K562 (cell line): Measurements from ENCODE around the gene BRICD5. TPM values are rescaled to one million over a fixed set of nuclear protein-coding genes. Genes with fewer than 3 reads are reported as not detected.

ENCODE experiments used
- CBX2 ChIP-seq: fragments of 200-600 bp; sonication (generic); IDR thresholded peaks from one replicate; pipeline ENCODE4 v1.6.1; 2012; ENCODE audit warnings: mild to moderate bottlenecking, low read length, inconsistent platforms; ENCODE audit not compliant: insufficient read depth, poor library complexity, severe bottlenecking
- DACH1 ChIP-seq: fragments of 450-650 bp; IDR thresholded peaks from 2 replicates; pipeline ENCODE4 v1.6.1; 2018; ENCODE audit not compliant: partially characterized antibody
- FOXA1 ChIP-seq: fragments of 450-650 bp; IDR thresholded peaks from 2 replicates; pipeline ENCODE4 v1.6.1; 2016; ENCODE audit warnings: mild to moderate bottlenecking, borderline replicate concordance
- MAFF ChIP-seq: IDR thresholded peaks from 2 replicates; pipeline ENCODE4 v1.6.1; 2012; ENCODE audit warnings: low read length, improper control_type of control experiment
- MTF1 ChIP-seq: fragments of 250-450 bp; sonication (Bioruptor Pico); IDR thresholded peaks from 2 replicates; pipeline ENCODE4 v1.9.0; 2021; ENCODE audit warnings: moderate library complexity, mild to moderate bottlenecking, inconsistent platforms, borderline replicate concordance
- PTBP1 ChIP-seq: fragments of 200-400 bp; formaldehyde crosslinking; IDR thresholded peaks from 2 replicates; pipeline ENCODE4 v1.6.1; 2017; ENCODE audit warnings: low read depth, low read length
- RAD51 ChIP-seq: fragments of 450-650 bp; IDR thresholded peaks from 2 replicates; pipeline ENCODE4 v1.7.1; 2016; ENCODE audit warnings: low read depth, mild to moderate bottlenecking, borderline replicate concordance
- RBM39 ChIP-seq: fragments of 200-400 bp; formaldehyde crosslinking; optimal IDR thresholded peaks from 2 replicates; pipeline ENCODE3; 2018; ENCODE audit warnings: low read depth, low read length
- SMAD2 ChIP-seq: fragments of 150-350 bp; IDR thresholded peaks from 2 replicates; pipeline ENCODE4 v1.6.1; 2014; ENCODE audit warnings: low read depth, mild to moderate bottlenecking, low read length
- SRSF3 ChIP-seq: fragments of 200-400 bp; formaldehyde crosslinking; IDR thresholded peaks from 2 replicates; pipeline ENCODE4 v1.6.1; 2016; ENCODE audit warnings: mild to moderate bottlenecking, low read length, moderate library complexity; ENCODE audit not compliant: insufficient read depth
- TFAM ChIP-seq: fragments of 250-450 bp; sonication (Bioruptor Pico); conservative IDR thresholded peaks from 2 replicates; pipeline ENCODE4 v1.5.0; 2021; ENCODE audit warnings: mild to moderate bottlenecking, moderate library complexity
- YY1 ChIP-seq, 3 experiments: IDR thresholded peaks; 2 replicates each; pipeline ENCODE4 v1.6.1; 2011; ENCODE audit warnings: low read length in 2 of 3, mild to moderate bottlenecking in 2 of 3, moderate library complexity in 2 of 3, borderline replicate concordance in 1 of 3, control low read depth in 1 of 3, low read depth in 1 of 3; ENCODE audit not compliant: insufficient read depth in 3 of 3, insufficient replicate concordance in 2 of 3, control insufficient read depth in 1 of 3, insufficient read length in 1 of 3; ENCODE audit errors: extremely low read depth in 1 of 3
- ZBTB1 ChIP-seq: sonication (generic); formaldehyde crosslinking; IDR thresholded peaks from 2 replicates; pipeline ENCODE4 v1.8.1; 2023; ENCODE audit warnings: missing genetic modification reagents, low read depth, mild to moderate bottlenecking, borderline replicate concordance
- ZNF134 ChIP-seq: fragments of 250-450 bp; sonication (Bioruptor Pico); conservative IDR thresholded peaks from 2 replicates; pipeline ENCODE4 v1.4.0; 2020
- ZNF696 ChIP-seq: fragments of 250-450 bp; sonication (Bioruptor Pico); conservative IDR thresholded peaks from 2 replicates; pipeline ENCODE4 v1.4.0; 2020; ENCODE audit warnings: mild to moderate bottlenecking, moderate library complexity
- ZNF764 ChIP-seq: fragments of 250-450 bp; sonication (Bioruptor Pico); IDR thresholded peaks from 2 replicates; pipeline ENCODE4 v1.4.0; 2020; ENCODE audit warnings: low read depth, mild to moderate bottlenecking, moderate library complexity
- polyA plus RNA-seq, 8 experiments: library from polyadenylated mRNA; depleted of rRNA in 4 of 8; stranded (reverse) in 5 of 8; unstranded in 3 of 8; fragments of >200 nt; fragmentation: Nextera tagmentation in 2 of 8; fragmentation: Illumina TruSeq in 1 of 8; extraction: Ambion mirVana in 2 of 8; extraction: Trizol in 1 of 8; gene quantifications; 2 replicates each; pipeline versions ENCODE4 v1.2.1 to v1.2.3, GENCODE V29; 2011 to 2014; ENCODE audit warnings: inconsistent platforms in 1 of 8, missing spikeins in 1 of 8
- total RNA-seq, 7 experiments: library from RNA; depleted of rRNA in 6 of 7; stranded (reverse); fragments of >200 nt in 6 of 7; fragmentation: Illumina TruSeq in 2 of 7; extraction: Trizol in 2 of 7; gene quantifications; 2 replicates each; pipeline versions ENCODE4 v1.2.1 to v1.2.3, GENCODE V29; 2011 to 2021; ENCODE audit warnings: low replicate concordance in 1 of 7
- TF ChIP-seq, protein P1 (sequence below): fragments of 450-650 bp; formaldehyde crosslinking; IDR thresholded peaks from 2 replicates; pipeline ENCODE4 v1.4.0; 2020; ENCODE audit warnings: mild to moderate bottlenecking, moderate library complexity
- TF ChIP-seq, protein P2 (sequence below): fragments of 250-450 bp; sonication (Bioruptor Pico); IDR thresholded peaks from 2 replicates; pipeline ENCODE4 v1.8.0; 2022; ENCODE audit warnings: inconsistent platforms
- TF ChIP-seq, protein P3 (sequence below): fragments of 250-450 bp; sonication (Bioruptor Pico); IDR thresholded peaks from 2 replicates; pipeline ENCODE4 v1.4.0; 2020; ENCODE audit warnings: mild to moderate bottlenecking, moderate library complexity
- TF ChIP-seq, protein P4 (sequence below): fragments of 250-450 bp; sonication (Bioruptor Pico); IDR thresholded peaks from 2 replicates; pipeline ENCODE4 v1.5.0; 2022; ENCODE audit warnings: mild to moderate bottlenecking

Gene BRICD5
- total and polyA plus RNA-seq, 9 of the 15 experiments (the other 6 are each of a cell fraction or from before 2014, with no cell fraction given): 0.24 to 15.1 (median 2.4) TPM; not detected in 1

DNA sequence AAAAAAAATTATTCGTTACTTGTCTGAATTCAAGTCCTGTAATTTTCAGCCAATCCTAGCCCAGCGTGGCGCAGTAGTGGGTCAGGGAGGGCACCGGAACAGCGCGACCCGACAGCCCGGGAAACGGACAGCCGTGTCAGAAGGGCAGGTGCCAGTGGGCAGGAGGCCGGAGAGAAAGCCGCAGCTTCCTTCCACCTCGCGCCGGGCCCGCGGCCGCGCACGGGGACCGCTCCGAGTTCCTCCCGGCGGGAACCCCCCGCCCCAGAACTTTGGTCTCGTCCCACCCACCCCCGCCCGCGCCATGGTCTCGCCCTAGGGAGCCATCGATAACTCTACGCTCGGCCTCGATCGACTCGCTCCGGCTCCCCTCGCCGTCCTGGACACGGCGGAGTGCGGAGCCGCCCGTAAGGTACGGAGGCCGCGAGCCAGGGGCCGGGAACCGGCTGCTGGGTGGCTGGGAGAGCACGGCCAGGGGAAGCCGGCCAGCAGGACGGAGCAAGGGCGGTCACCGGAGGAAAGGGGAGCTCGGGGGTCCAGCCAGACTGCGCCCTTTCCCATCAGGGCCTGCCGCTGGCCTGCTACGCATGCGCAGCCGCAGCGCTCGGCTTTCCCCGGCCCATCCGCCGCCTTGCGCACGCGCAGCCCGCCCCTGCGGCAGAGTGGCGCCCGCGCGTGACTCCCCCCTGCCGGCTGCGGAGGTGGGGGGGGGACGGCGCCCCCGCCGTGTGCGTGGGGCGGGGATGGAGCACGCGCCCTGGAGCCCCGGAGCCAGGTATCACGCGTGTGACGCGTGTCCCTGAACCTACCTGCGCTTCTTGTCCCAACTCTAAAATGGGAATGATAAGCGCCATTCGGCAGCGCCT, 5.3 kb downstream of the BRICD5 start, which contains the start of gene MLST8 (continued):
- TF ChIP-seq, protein P1, sequence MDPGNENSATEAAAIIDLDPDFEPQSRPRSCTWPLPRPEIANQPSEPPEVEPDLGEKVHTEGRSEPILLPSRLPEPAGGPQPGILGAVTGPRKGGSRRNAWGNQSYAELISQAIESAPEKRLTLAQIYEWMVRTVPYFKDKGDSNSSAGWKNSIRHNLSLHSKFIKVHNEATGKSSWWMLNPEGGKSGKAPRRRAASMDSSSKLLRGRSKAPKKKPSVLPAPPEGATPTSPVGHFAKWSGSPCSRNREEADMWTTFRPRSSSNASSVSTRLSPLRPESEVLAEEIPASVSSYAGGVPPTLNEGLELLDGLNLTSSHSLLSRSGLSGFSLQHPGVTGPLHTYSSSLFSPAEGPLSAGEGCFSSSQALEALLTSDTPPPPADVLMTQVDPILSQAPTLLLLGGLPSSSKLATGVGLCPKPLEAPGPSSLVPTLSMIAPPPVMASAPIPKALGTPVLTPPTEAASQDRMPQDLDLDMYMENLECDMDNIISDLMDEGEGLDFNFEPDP: no peak
- no peak for TF ChIP-seq MTF1 (CRISPR knock-in tag)
- TF ChIP-seq, protein P2, sequence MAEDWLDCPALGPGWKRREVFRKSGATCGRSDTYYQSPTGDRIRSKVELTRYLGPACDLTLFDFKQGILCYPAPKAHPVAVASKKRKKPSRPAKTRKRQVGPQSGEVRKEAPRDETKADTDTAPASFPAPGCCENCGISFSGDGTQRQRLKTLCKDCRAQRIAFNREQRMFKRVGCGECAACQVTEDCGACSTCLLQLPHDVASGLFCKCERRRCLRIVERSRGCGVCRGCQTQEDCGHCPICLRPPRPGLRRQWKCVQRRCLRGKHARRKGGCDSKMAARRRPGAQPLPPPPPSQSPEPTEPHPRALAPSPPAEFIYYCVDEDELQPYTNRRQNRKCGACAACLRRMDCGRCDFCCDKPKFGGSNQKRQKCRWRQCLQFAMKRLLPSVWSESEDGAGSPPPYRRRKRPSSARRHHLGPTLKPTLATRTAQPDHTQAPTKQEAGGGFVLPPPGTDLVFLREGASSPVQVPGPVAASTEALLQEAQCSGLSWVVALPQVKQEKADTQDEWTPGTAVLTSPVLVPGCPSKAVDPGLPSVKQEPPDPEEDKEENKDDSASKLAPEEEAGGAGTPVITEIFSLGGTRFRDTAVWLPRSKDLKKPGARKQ: no peak
- no peak for TF ChIP-seq SRSF3
- peak; percentile 8 for TF ChIP-seq DACH1
- TF ChIP-seq PTBP1: no peak
- no peak for TF ChIP-seq SMAD2
- TF ChIP-seq YY1 (IDR thresholded peaks at IDR 0.05; ENCODE audit: borderline replicate concordance in 1 of 3, control insufficient read depth in 1 of 3, extremely low read depth in 1 of 3, insufficient read depth in 3 of 3, insufficient read length in 1 of 3, insufficient replicate concordance in 2 of 3, low read depth in 1 of 3, low read length in 2 of 3): peak in 2 of 3 experiments; percentile 59 to 79
- no peak for TF ChIP-seq TFAM (CRISPR knock-in tag)
- TF ChIP-seq CBX2: no peak
- TF ChIP-seq MAFF: peak; percentile 16; the same call in 1 of the 2 replicates
- peak; percentile 70; the same call in 1 of the 2 replicates for TF ChIP-seq ZBTB1 (CRISPR knock-in tag)
- no peak for TF ChIP-seq FOXA1
- TF ChIP-seq ZNF134 (CRISPR knock-in tag): no peak
- TF ChIP-seq, protein P3, sequence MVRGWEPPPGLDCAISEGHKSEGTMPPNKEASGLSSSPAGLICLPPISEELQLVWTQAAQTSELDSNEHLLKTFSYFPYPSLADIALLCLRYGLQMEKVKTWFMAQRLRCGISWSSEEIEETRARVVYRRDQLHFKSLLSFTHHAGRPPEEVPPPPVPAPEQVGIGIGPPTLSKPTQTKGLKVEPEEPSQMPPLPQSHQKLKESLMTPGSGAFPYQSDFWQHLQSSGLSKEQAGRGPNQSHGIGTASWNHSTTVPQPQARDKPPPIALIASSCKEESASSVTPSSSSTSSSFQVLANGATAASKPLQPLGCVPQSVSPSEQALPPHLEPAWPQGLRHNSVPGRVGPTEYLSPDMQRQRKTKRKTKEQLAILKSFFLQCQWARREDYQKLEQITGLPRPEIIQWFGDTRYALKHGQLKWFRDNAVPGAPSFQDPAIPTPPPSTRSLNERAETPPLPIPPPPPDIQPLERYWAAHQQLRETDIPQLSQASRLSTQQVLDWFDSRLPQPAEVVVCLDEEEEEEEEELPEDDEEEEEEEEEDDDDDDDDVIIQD (CRISPR knock-in tag): no peak
- TF ChIP-seq, protein P4, sequence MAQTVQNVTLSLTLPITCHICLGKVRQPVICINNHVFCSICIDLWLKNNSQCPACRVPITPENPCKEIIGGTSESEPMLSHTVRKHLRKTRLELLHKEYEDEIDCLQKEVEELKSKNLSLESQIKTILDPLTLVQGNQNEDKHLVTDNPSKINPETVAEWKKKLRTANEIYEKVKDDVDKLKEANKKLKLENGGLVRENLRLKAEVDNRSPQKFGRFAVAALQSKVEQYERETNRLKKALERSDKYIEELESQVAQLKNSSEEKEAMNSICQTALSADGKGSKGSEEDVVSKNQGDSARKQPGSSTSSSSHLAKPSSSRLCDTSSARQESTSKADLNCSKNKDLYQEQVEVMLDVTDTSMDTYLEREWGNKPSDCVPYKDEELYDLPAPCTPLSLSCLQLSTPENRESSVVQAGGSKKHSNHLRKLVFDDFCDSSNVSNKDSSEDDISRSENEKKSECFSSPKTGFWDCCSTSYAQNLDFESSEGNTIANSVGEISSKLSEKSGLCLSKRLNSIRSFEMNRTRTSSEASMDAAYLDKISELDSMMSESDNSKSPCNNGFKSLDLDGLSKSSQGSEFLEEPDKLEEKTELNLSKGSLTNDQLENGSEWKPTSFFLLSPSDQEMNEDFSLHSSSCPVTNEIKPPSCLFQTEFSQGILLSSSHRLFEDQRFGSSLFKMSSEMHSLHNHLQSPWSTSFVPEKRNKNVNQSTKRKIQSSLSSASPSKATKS (CRISPR knock-in tag): no peak
- 0 out of 2 replicates have a peak, but pooled peaks have one; percentile 34 for TF ChIP-seq RAD51
- no peak for TF ChIP-seq ZNF764 (CRISPR knock-in tag)
- no peak for TF ChIP-seq ZNF696 (CRISPR knock-in tag)
- no peak for TF ChIP-seq RBM39
